ENCODE data around the gene CARMIL1. TPM values are rescaled to one million over a fixed set of nuclear protein-coding genes. Genes with fewer than 3 reads are reported as not detected.

The CARMIL1 gene
- polyA plus RNA-seq, 1 of the 3 experiments (the other 2 are of a cell fraction) = 1.7 TPM

DNA sequence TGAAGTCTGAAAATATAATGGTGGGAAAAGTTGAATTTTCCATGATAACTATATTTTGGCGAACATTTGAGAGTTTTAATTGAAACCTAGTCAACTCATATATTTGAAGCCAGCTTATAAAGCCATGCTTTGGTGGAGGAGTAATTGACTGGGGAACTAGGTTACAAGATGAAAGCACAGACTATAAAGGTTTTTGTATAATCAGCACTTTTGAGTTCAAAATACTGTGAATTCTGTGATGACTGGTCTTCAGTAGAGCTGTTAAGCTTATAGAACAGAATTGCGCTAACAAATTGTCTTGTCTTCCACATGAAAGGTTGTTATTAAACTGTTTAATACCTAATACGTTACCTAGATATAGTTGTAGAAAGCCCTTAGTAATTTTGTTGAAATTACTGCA lies 213.8 kb downstream of the CARMIL1 start:
- TF ChIP-seq CTCF (IDR thresholded peaks at IDR 0.05) (no peak), MAX (IDR thresholded peaks at IDR 0.05; ENCODE audit: low read depth) (no peak)
- TF ChIP-seq, protein P1, sequence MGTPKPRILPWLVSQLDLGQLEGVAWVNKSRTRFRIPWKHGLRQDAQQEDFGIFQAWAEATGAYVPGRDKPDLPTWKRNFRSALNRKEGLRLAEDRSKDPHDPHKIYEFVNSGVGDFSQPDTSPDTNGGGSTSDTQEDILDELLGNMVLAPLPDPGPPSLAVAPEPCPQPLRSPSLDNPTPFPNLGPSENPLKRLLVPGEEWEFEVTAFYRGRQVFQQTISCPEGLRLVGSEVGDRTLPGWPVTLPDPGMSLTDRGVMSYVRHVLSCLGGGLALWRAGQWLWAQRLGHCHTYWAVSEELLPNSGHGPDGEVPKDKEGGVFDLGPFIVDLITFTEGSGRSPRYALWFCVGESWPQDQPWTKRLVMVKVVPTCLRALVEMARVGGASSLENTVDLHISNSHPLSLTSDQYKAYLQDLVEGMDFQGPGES (IDR thresholded peaks at IDR 0.05; ENCODE audit: low read depth, low read length) = no peak
- 87% methylated on average over 3 of the region's 3 CpGs for WGBS (ENCODE audit: low lambda C conversion rate)
- Histone ChIP-seq H3K9ac (no peak overlapping the region), H3K79me2 (ENCODE audit: insufficient read depth) (no peaks in the 10 kb centered on the region), H3K9me3 (no peaks in the 10 kb centered on the region), H3K4me3 (ENCODE audit: low read depth in 2 of 2, low read length in 1 of 2) (no peak overlapping the region), H4K20me1 (ENCODE audit: insufficient read depth) (no peaks in the 10 kb centered on the region), H3F3A (replicated peaks; ENCODE audit: insufficient read depth) (no peaks in the 10 kb centered on the region), H3K9me2 (no peaks in the 10 kb centered on the region), H3K27ac (ENCODE audit: low read depth in 2 of 2, low read length in 1 of 2) (no peak overlapping the region), H3K4me1 (ENCODE audit: control insufficient read depth in 1 of 2, insufficient read depth in 2 of 2, low read depth in 1 of 2, low read length in 1 of 2) (no peaks in the 10 kb centered on the region), H2AFZ (ENCODE audit: low read depth) (no peak overlapping the region), H3K4me2 (no peak overlapping the region), H3K36me3 (replicated peaks in 1 of 2; ENCODE audit: control insufficient read depth in 1 of 2, insufficient read depth in 2 of 2, low read length in 1 of 2) (no peaks in the 10 kb centered on the region), H3K27me3 (ENCODE audit: insufficient read depth) (no peaks in the 10 kb centered on the region)
- ChIA-PET POLR2A (no interaction called here), CTCF (interaction anchor here (1.0 to 8.6 kb wide), 3 partner anchors 18 to 269 kb away, joined by 4 to 151 read pairs (median 4); partner anchors contain the start of gene CARMIL1)
- DNase-seq = no peak

DNA sequence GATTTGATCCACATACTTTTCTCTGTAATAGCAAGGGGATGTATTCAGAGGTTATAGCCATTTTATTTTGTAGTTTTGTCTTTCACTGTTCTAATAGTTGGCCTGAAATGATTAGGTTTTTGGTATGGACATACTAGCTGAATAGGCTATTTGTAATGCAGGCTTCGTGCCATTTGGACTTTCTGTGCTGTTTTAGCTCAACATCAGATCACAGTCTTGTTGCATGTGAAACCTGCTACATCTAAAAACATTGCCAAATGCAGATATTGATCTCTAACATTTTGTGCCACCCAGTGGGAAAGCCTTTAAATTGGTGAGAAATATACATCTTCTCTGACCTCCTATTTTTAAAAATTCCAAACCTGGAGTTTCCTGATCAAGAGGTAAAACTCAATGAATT lies 215.3 kb downstream of the CARMIL1 start:
- Histone ChIP-seq H3F3A (replicated peaks; ENCODE audit: insufficient read depth) (no peaks in the 10 kb centered on the region), H3K27ac (ENCODE audit: low read depth in 2 of 2, low read length in 1 of 2) (no peak overlapping the region), H3K27me3 (ENCODE audit: insufficient read depth) (no peaks in the 10 kb centered on the region), H3K9me2 (no peaks in the 10 kb centered on the region), H3K4me3 (ENCODE audit: low read depth in 2 of 2, low read length in 1 of 2) (no peak overlapping the region), H3K9me3 (no peaks in the 10 kb centered on the region), H3K36me3 (replicated peaks in 1 of 2; ENCODE audit: control insufficient read depth in 1 of 2, insufficient read depth in 2 of 2, low read length in 1 of 2) (no peaks in the 10 kb centered on the region), H2AFZ (ENCODE audit: low read depth) (no peak overlapping the region), H3K9ac (no peak overlapping the region), H3K4me1 (ENCODE audit: control insufficient read depth in 1 of 2, insufficient read depth in 2 of 2, low read depth in 1 of 2, low read length in 1 of 2) (no peaks in the 10 kb centered on the region; a peak in 1 of 4 replicates), H3K4me2 (no peak overlapping the region), H3K79me2 (ENCODE audit: insufficient read depth) (no peaks in the 10 kb centered on the region), H4K20me1 (ENCODE audit: insufficient read depth) (no peaks in the 10 kb centered on the region)
- CTCF ChIA-PET = interaction anchor here (0.6 to 1.4 kb wide), 6 partner anchors 18 to 224 kb away, joined by 3 to 8 read pairs (median 3); partner anchors contain the start of gene CARMIL1
- TF ChIP-seq FOXJ3 (CRISPR knock-in tag; IDR thresholded peaks at IDR 0.05) (no peak), EP300 (IDR thresholded peaks at IDR 0.05; ENCODE audit: borderline replicate concordance in 1 of 2, low read depth in 1 of 2, low read length in 1 of 2) (no peak), RAD21 (IDR thresholded peaks at IDR 0.05; ENCODE audit: low read length) (no peak), ELF1 (IDR thresholded peaks at IDR 0.05) (no peak), SMC3 (IDR thresholded peaks at IDR 0.05; ENCODE audit: low read depth, low read length) (no peak), FOXM1 (IDR thresholded peaks at IDR 0.05; ENCODE audit: low read depth) (no peak), RCOR1 (IDR thresholded peaks at IDR 0.05; ENCODE audit: low read length) (no peak), CHD2 (IDR thresholded peaks at IDR 0.05; ENCODE audit: low read length, partially characterized antibody) (no peak), EZH2phosphoT487 (IDR thresholded peaks at IDR 0.05; ENCODE audit: borderline replicate concordance, low read depth) (no peak), ZBTB33 (IDR thresholded peaks at IDR 0.05; ENCODE audit: borderline replicate concordance, low read depth) (no peak), TEAD4 (IDR thresholded peaks at IDR 0.05; ENCODE audit: borderline replicate concordance, insufficient read depth) (no peak), MEF2A (IDR thresholded peaks at IDR 0.05; ENCODE audit: borderline replicate concordance, low read depth) (no peak)
- TF ChIP-seq, protein P2, sequence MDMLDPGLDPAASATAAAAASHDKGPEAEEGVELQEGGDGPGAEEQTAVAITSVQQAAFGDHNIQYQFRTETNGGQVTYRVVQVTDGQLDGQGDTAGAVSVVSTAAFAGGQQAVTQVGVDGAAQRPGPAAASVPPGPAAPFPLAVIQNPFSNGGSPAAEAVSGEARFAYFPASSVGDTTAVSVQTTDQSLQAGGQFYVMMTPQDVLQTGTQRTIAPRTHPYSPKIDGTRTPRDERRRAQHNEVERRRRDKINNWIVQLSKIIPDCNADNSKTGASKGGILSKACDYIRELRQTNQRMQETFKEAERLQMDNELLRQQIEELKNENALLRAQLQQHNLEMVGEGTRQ (IDR thresholded peaks at IDR 0.05; ENCODE audit: borderline replicate concordance, low read depth, low read length) = no peak
- DNase-seq = no peak
- POLR2A ChIA-PET = no interaction called here
- 100% methylated on average over 1 of the region's 1 CpG for WGBS (ENCODE audit: low lambda C conversion rate)
